G401.6 (cell line): Measurements from ENCODE around the gene ANKRD40.

Source experiments
- FAIRE-seq: peaks from 2 replicates; lab custom pipeline; 2012; peaks lifted over from hg19 to GRCh38; lab: Jason Lieb, UNC

ANKRD40 gene

GRCh38 chr17:50668025-50668837 lies 39.5 kb downstream of the ANKRD40 start:
- no peak for FAIRE-seq

- no peak for FAIRE-seq
Observed at GRCh38 chr17:50667259-50668024, 40.3 kb downstream of the ANKRD40 start.

GRCh38 chr17:50666316-50666715 lies 41.4 kb downstream of the ANKRD40 start:
- FAIRE-seq = no peak

DNA sequence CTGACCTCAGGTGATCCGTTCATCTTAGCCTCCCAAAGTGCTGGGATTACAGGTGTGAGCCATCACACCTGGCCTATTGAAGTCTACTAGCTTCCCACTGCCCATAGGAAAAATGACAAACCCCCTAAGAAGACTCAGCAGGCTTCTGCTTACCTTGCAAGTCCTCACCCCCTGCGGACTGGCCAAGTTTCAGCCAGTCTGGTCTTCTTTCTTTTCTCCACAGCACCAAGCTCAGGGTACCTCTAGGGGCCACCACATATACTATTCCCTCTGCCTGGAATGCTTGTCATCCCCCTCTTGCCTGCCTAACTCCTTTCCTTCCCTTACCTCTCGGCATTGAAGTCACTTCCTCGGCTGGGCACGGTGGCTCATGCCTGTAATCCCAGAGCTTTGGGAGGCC lies 41.9 kb downstream of the ANKRD40 start:
- no peak for FAIRE-seq

DNA sequence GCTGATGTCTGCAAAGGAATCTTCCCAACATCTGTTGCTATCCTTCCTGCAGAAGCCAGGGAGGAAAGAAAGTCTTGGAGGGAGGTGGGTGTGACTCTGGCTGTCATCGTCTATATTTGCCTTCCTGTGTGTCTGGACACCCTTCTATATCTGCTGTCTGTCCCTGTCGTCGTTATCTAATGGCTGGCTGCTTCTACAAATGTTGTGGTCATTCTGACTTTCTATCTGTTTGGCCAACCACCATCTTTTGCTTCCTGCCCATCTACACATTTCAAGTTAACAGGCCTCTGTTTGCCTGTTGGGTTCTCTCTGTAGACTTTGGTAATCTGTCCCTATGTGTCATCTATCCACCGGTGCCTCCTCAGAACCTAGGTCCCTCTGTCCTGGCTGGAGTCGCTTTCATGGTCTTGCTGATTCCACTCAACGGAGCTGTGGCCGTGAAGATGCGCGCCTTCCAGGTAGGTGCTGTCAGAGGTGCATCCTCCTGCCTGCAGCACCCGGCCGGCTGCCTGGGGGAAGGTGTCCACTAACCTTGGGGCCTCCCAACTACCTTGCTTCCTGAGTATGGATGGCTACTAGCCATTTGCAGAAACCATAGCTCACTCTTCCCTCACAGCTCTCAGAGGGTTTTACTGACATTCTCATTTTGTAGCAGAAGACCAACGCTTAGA lies 42.8 kb downstream of the ANKRD40 start:
- FAIRE-seq = no peak

DNA sequence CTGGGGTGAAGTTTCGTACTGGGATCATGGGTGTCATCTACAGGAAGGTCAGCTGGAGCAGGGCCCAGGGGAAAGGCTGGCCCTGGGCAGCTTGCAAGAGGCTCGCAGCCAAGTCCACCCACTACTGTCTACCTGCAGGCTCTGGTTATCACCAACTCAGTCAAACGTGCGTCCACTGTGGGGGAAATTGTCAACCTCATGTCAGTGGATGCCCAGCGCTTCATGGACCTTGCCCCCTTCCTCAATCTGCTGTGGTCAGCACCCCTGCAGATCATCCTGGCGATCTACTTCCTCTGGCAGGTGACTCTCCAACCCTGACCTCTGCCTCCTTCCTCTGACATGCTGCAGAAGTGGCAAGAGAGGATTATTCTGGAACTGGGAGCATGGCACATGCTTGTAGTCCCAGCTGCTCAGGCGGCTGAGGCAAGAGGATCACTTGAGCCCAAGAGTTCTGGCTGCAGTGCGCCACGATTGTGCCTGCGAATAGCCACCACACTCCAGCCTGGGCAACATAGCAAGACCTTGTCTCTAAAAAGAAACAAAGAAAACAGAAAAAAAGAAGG lies 43.8 kb downstream of the ANKRD40 start:
- no peak for FAIRE-seq

DNA sequence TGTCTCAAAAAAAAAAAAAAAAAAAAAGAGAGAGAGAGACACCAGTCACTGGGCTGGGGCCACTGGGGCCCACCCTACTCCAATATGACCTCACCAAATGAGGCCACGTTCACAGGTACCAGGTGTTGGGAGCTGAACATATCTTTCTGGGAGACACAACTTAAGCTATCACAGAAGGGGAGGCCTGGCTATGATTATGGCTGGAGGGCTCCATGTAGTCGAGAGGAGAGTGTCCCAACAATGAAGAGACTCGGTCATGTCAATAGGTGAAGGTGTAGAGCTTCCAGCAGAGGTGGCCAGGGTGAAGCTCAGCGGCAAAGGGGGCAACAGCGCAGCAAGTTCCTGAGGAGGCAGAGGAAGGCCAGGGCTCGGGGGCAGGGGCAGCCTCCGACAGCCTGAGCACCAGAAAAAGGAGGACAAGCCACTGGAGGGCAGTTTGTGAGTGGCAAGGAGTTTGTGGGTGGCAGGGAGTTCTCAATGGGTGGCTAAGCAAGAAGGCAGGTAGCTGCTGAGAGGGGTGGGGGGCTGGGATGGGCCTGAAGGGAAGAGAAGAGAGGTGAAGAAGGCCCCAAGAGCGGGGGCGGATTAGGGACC lies 45.0 kb downstream of the ANKRD40 start:
- no peak for FAIRE-seq

DNA sequence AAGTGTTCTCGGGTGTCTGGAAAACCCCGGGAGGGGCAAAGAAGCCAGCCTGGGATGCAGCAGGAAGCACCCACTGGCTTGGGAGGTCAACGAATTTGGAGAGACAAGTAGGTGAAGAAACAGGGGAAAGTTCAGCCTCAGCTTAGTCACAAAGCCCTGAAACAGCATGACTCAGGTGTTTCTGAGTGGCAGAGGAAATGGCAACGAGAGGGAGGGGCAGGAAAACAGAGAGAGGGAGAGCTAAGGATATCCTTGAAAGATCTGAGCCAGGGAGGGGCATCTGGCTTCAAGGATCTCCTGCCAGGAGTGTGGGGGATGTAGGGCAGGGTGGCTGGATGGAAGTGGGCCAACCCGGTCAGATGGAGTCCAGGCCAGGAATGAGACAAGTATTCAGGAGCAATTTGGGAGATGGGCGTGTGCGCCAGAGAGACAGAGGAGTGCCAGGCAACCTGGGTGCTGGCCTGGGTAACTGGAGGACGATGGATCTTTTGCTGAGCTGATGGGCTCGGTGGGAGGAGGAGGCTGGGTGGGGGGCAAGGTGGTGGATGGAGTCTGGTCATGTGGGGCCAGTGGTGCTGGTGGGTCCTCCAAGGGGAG lies 45.8 kb downstream of the ANKRD40 start:
- FAIRE-seq = no peak

- FAIRE-seq = no peak
Observed at GRCh38 chr17:50661348-50661747, 46.4 kb downstream of the ANKRD40 start.

- no peak for FAIRE-seq
Observed at GRCh38 chr17:50660887-50661345, 46.8 kb downstream of the ANKRD40 start.

DNA sequence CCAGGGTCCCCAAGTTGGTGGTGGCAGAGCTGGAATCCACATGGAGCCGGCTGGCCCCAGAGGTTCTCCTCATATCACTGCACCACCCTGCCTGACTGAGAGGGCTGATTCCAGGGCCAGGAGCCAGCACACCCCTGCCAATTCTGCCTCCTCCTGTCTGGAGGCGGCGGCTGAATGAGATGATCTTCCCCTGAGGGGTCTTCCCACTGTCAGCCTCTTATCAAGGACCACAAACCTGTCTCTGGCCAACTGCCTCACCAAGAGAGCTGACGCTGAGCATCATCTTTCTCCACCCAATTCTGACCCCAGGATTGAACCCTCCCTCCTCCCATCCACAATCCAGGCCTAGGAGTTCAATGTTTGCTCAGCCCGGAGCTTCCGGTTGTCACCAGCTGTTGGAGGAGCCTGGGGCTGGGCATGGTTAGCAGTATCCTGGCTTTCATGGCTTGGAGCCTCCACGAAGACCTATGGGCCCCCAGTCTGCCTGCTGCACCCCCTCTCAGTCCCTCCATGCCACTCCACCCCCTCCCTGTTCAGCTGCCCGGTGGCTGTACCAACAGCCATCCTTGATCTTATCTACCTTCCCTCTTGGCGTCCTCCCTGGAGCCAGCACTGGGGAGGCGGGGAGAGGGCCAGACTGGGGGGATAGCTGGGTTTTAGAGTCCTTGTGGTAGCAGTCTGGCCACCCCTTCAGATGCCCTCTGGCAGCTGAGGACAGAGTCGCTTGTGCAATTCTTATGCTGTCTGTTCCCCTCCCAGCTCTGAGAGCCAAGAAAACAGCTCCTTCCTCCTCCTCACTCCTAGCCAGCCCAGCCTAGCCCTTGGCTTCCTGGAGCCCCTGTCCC lies 47.5 kb downstream of the ANKRD40 start:
- FAIRE-seq = no peak

DNA sequence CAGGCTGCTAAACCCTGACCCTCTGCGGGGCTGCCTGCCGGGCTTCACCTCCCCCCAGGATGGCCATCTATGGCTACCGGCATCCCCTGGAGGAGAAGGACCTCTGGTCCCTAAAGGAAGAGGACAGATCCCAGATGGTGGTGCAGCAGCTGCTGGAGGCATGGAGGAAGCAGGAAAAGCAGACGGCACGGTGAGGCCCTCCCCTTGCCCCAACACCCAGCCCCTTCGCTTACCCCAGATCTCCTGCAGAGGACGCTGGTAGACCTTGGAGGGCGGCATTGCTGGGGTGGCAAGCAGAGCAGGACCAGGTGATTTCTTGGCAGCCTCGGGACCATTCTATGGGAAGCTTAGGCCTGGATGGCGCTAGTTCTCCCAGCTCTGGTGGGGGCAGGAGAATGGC lies 48.5 kb downstream of the ANKRD40 start:
- no peak for FAIRE-seq

DNA sequence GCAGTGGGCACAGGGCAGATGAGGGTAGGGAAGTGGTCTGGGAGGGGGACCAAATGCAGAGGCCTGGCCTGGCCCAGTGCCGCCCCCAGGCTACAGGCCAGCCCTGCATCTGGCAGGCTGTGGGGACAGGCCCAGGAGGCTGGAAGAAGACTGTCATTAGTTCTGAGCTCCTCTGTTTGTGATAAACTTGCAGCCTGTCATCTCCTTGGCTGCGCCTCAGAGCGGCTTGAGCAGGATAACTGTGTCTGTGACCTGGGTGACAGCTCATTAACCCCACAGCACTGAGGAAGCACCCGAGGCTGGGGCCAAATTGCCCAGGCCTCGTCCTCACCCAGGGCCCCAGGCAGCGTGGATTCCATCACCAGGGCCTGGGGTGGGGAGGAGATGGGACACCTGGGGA lies 49.1 kb downstream of the ANKRD40 start:
- no peak for FAIRE-seq

GRCh38 chr17:50657627-50658026 lies 50.1 kb downstream of the ANKRD40 start:
- no peak for FAIRE-seq

DNA sequence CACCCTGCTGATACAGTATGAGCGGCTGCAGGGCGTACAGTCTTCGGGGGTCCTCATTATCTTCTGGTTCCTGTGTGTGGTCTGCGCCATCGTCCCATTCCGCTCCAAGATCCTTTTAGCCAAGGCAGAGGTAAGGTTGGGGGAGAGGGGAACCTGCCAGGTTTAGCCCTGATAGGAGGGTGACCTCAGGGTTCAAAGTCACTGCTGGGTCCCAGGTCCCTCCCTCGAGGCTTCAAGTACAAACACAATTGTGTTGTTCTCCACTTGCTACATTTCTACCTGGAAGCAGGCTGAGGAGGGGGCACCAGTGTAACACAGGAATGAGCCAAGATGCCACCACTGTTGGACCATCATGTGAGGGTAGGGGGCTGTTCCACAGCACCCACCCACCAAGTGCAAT lies 50.7 kb downstream of the ANKRD40 start:
- no peak for FAIRE-seq

DNA sequence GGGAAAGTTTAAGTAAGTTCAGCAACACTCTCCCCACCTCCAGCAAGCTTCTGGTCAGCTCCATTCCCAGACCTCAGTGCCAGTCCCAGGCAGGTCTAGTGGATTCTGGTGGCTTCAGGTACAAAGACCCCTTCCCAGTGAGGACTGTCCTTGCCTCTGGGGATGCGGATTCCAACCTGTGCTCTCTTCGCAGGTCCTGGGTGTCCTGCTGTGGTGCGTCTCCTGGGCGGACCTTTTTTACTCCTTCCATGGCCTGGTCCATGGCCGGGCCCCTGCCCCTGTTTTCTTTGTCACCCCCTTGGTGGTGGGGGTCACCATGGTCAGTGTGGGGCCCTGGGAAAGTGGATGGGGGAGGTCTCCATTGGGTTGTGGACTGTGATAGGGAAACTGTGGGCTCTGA lies 51.2 kb downstream of the ANKRD40 start:
- FAIRE-seq = no peak

GRCh38 chr17:50653738-50654137 lies 54.0 kb downstream of the ANKRD40 start:
- FAIRE-seq = no peak

- no peak for FAIRE-seq
Observed at GRCh38 chr17:50651661-50652060, 56.1 kb downstream of the ANKRD40 start.

DNA sequence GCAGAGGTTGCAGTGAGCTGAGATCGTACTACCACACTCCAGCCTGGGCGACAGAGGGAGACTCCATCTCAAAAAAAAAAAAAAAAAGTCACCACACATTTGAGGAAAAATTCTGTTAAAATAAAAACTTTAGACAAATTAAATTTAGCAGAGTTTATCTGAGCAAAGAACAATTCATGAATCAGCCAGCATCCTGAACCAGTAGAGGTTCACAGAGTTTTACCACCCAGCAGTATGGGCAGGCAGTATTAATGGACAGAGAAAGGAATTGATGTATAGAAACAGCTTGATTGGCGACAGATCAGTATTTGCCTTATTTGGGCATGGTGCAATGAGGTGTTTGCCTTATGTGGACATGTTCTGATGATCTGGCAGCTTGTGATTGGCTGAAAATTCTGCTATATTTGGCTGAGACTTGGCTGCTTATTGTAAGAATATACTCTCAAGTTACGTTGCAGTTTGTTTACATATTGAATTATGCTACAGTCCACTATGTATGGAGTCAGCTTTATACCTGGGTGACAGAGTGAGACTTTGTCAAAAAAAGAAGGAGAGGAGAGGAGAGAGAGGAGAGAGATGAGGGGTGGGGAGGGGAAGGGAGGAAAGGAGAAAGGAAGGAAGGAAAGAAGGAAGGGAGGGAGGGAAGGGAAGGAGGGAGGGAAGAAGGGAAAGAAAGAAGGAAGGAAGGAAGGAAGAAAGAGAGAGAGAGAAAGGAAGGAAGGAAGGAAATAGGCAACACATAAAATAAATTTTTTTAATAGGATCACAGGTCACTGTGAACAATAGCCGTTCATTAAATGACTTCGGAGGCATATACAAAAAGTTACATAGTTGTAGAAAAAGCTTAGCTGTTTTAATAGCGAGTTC lies 58.4 kb downstream of the ANKRD40 start:
- no peak for FAIRE-seq

- no peak for FAIRE-seq
Observed at GRCh38 chr17:50647187-50647586, 60.5 kb downstream of the ANKRD40 start.
